Parathyroid adenoma (tissue), 2 donors: Measurements from ENCODE around the gene DHX57.

Experiments used
- H2AFZ ChIP-seq: fragments of 300-600 bp; sonication (generic); one replicate; pipeline ENCODE4 v1.7.0; 2017; ENCODE audit warnings: antibody characterized with exemption, mild to moderate bottlenecking
- H3K27ac ChIP-seq: fragments of 300-600 bp; sonication (generic); one replicate; pipeline ENCODE4 v1.7.0; 2017
- H3K27me3 ChIP-seq: fragments of 300-600 bp; sonication (generic); one replicate; pipeline ENCODE4 v1.7.0; 2017; ENCODE audit warnings: low read length; ENCODE audit not compliant: control insufficient read depth, insufficient read depth
- H3K36me3 ChIP-seq: fragments of 300-600 bp; sonication (generic); one replicate; pipeline ENCODE4 v1.7.0; 2017; ENCODE audit warnings: low read length; ENCODE audit not compliant: control insufficient read depth, insufficient read depth
- H3K4me1 ChIP-seq: fragments of 300-600 bp; sonication (generic); one replicate; pipeline ENCODE4 v1.7.0; 2017; ENCODE audit warnings: control low read depth
- H3K4me2 ChIP-seq: fragments of 300-600 bp; sonication (generic); one replicate; pipeline ENCODE4 v1.7.0; 2017; ENCODE audit warnings: low read length
- H3K4me3 ChIP-seq: fragments of 300-600 bp; sonication (generic); one replicate; pipeline ENCODE4 v1.7.0; 2017; ENCODE audit warnings: low read depth, low read length
- H3K79me2 ChIP-seq: fragments of 300-600 bp; sonication (generic); one replicate; pipeline ENCODE4 v1.7.0; 2017; ENCODE audit warnings: control low read depth
- H3K9ac ChIP-seq: fragments of 300-600 bp; sonication (generic); one replicate; pipeline ENCODE4 v1.7.0; 2017; ENCODE audit warnings: mild to moderate bottlenecking
- H3K9me3 ChIP-seq: fragments of 300-600 bp; sonication (generic); one replicate; pipeline ENCODE4 v1.7.0; 2017; ENCODE audit warnings: low read length; ENCODE audit not compliant: control insufficient read depth
- TF ChIP-seq, protein P1 (sequence below): fragments of 300-600 bp; sonication (generic); IDR thresholded peaks from one replicate; pipeline ENCODE4 v1.7.0; 2017; ENCODE audit warnings: antibody characterized with exemption, mild to moderate bottlenecking
- donor health status: primary hyperparathyroidism.

The DHX57 gene

DNA sequence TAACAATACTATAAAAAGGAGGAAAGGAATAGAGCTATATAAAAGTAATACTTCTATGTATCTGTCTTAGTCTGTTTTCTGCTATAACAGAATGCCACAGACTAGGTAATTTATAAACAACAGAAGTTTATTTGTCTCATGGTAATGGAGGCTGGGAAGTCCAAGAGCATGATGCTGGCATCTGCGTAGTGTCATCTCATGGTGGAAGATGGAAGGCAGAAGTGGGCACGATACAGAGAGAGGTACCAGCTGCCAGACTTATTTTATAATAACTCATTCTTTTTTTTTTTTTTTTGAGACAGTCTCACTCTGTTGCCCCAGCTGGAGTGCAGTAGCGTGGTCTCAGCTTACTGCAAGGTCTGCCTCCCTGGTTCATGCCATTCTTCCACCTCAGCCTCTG, 4.3 kb downstream of the DHX57 start:
- Histone ChIP-seq H3K79me2 (peaks cover 37% of the 10 kb centered on the region), H3K4me1 (no peaks in the 10 kb centered on the region), H3K27ac (no peak overlapping the region), H3K27me3 (no peaks in the 10 kb centered on the region), H3K36me3 (no peaks in the 10 kb centered on the region), H3K4me3 (no peak overlapping the region), H3K9me3 (no peaks in the 10 kb centered on the region), H3K4me2 (no peak overlapping the region), H3K9ac (no peak overlapping the region), H2AFZ (no peak overlapping the region)
- TF ChIP-seq, protein P1, sequence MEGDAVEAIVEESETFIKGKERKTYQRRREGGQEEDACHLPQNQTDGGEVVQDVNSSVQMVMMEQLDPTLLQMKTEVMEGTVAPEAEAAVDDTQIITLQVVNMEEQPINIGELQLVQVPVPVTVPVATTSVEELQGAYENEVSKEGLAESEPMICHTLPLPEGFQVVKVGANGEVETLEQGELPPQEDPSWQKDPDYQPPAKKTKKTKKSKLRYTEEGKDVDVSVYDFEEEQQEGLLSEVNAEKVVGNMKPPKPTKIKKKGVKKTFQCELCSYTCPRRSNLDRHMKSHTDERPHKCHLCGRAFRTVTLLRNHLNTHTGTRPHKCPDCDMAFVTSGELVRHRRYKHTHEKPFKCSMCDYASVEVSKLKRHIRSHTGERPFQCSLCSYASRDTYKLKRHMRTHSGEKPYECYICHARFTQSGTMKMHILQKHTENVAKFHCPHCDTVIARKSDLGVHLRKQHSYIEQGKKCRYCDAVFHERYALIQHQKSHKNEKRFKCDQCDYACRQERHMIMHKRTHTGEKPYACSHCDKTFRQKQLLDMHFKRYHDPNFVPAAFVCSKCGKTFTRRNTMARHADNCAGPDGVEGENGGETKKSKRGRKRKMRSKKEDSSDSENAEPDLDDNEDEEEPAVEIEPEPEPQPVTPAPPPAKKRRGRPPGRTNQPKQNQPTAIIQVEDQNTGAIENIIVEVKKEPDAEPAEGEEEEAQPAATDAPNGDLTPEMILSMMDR, result no peak

GRCh38 chr2:38866773-38867443, 8.8 kb downstream of the DHX57 start:
- Histone ChIP-seq H3K9ac (no peak overlapping the region), H3K79me2 (peaks cover 12% of the 10 kb centered on the region), H3K27ac (no peak overlapping the region), H3K4me3 (no peak overlapping the region), H3K4me1 (no peaks in the 10 kb centered on the region), H3K9me3 (no peaks in the 10 kb centered on the region), H3K36me3 (no peaks in the 10 kb centered on the region), H3K27me3 (no peaks in the 10 kb centered on the region), H2AFZ (no peak overlapping the region), H3K4me2 (no peak overlapping the region)
- TF ChIP-seq, protein P1, result no peak

DNA sequence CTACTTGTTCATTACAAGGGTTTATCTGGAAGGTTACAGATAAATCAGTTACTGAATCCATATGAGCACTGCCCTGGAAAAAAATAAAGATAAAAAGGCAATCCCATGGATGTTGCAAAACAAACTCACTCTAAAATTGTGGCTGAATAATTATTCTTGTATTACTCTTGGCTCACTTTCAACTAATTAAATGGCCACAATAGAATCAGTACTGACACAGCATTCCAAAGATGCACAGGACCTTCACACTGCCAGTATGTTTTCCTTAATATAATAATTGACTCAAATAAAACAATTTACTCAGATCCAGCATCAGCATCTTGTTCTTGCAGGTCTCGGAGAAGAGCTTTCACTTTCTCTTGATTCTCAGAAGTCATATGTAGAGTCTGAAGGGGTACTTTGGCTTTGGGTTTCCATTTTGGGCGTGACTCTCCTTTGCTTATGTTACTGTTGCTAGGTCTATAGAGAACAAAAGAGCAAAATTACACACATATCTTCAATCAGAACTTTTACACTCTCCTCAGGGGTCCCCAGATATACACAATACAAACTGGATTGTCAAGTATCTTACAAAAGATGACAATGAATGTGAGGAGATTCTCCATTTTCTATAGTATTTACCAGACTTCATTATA, 12.6 kb downstream of the DHX57 start:
- Histone ChIP-seq H2AFZ (no peak overlapping the region), H3K27me3 (no peaks in the 10 kb centered on the region), H3K27ac (no peak overlapping the region), H3K36me3 (no peaks in the 10 kb centered on the region), H3K79me2 (no peaks in the 10 kb centered on the region), H3K9ac (no peak overlapping the region), H3K4me3 (no peak overlapping the region), H3K4me1 (no peaks in the 10 kb centered on the region), H3K4me2 (no peak overlapping the region), H3K9me3 (no peaks in the 10 kb centered on the region)
- TF ChIP-seq, protein P1, result no peak

- no peak overlapping the region for H3K27ac ChIP-seq
- H3K9ac ChIP-seq, result no peak overlapping the region
- TF ChIP-seq, protein P1, result no peak
- H3K9me3 ChIP-seq, result no peaks in the 10 kb centered on the region
- no peaks in the 10 kb centered on the region for H3K27me3 ChIP-seq
- no peak overlapping the region for H3K4me2 ChIP-seq
- H3K36me3 ChIP-seq, result no peaks in the 10 kb centered on the region
- H3K79me2 ChIP-seq, result no peaks in the 10 kb centered on the region
- H2AFZ ChIP-seq, result no peak overlapping the region
- H3K4me1 ChIP-seq, result no peaks in the 10 kb centered on the region
- no peak overlapping the region for H3K4me3 ChIP-seq
These were observed 13.3 kb downstream of the DHX57 start for GRCh38 chr2:38862476-38862875.

- Histone ChIP-seq H3K9ac (no peak overlapping the region), H3K4me2 (no peak overlapping the region), H3K36me3 (no peaks in the 10 kb centered on the region), H3K9me3 (no peaks in the 10 kb centered on the region), H3K79me2 (no peaks in the 10 kb centered on the region), H3K27ac (no peak overlapping the region), H3K4me1 (no peaks in the 10 kb centered on the region), H2AFZ (no peak overlapping the region), H3K4me3 (no peak overlapping the region), H3K27me3 (no peaks in the 10 kb centered on the region)
- TF ChIP-seq, protein P1, result no peak
These were observed 19.6 kb downstream of the DHX57 start for GRCh38 chr2:38856165-38856564.
